ENCODE measurements around the gene YKT6. TPM values are rescaled to one million over a fixed set of nuclear protein-coding genes. Genes with fewer than 3 reads are reported as not detected.

YKT6 gene
- total RNA-seq, 1 donor from 2014 or later: 82.4 TPM

DNA sequence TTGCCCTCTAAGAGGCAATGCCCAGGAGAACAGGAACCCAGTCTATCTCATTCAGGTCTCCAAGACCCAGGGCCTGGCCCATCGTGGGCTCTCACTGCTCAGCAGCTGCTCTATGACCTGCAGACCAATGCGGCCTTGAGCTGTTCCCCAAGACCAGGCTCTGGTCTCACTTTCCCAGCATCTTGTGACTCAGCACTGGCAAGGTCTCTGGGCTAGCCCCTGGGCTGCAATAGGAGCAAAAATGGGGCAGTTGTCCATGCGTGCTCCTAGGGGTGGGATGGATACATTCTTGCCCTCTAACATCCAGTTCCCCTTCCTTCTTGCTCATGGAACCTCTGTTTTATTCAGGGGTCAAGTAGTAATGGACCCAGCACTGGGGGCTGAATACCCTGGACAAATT is 25.0 kb upstream of the YKT6 start:
- Mint-ChIP-seq H3K36me3 (no peaks in the 10 kb centered on the region), H3K4me1 (ENCODE audit: unreplicated experiment) (peaks cover 12% of the 10 kb centered on the region), H3K27ac (no peak overlapping the region), H3K9me3 (peaks cover 3% of the 10 kb centered on the region), H3K27me3 (peaks cover 17% of the 10 kb centered on the region), H3K4me3 (no peak overlapping the region)
- DNase-seq (ENCODE audit: extremely low spot score, unreplicated experiment): no peak
- TF ChIP-seq CTCF (conservative IDR thresholded peaks at IDR 0.05): no peak

GRCh38 chr7:44176486-44176885 is 24.3 kb upstream of the YKT6 start:
- no peak overlapping the region for H3K27ac Mint-ChIP-seq
- TF ChIP-seq CTCF (conservative IDR thresholded peaks at IDR 0.05): no peak
- no peaks in the 10 kb centered on the region for H3K9me3 Mint-ChIP-seq
- H3K4me3 Mint-ChIP-seq: no peak overlapping the region
- DNase-seq (ENCODE audit: extremely low spot score, unreplicated experiment): peak; percentile 53
- H3K27me3 Mint-ChIP-seq: peaks cover 17% of the 10 kb centered on the region
- H3K36me3 Mint-ChIP-seq: no peaks in the 10 kb centered on the region
- H3K4me1 Mint-ChIP-seq (ENCODE audit: unreplicated experiment): peaks cover 12% of the 10 kb centered on the region

DNA sequence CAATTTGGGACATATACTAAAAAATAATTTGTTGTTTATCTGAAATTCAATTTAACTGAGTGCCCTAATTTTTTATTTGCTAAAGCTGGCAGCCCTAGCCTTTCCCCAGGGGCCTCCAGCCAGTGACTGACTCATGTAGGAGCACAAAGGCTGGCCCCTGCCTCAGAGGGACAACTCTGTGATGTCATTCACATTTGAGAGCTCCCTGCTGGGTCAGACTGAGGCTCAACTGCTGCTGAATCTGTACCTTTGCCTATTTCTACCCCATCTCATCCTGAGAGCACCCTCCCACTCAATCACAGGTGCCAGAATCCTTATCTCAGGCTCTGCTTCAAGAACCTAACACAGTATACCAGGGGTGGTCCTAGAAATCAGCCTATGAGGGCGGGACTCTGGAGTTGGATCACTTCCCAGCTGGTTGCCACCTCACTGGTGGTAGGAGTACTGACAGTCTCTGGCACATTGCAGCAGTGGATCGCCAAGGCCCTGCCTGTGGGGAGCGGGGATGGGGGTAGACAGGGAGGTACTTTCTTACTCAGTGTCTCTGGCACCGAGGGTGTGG is 23.1 kb upstream of the YKT6 start:
- peaks cover 12% of the 10 kb centered on the region for H3K4me1 Mint-ChIP-seq (ENCODE audit: unreplicated experiment)
- no peaks in the 10 kb centered on the region for H3K36me3 Mint-ChIP-seq
- no peak overlapping the region for H3K27ac Mint-ChIP-seq
- peak; percentile 53 for DNase-seq (ENCODE audit: extremely low spot score, unreplicated experiment)
- H3K4me3 Mint-ChIP-seq: no peak overlapping the region
- peaks cover 20% of the 10 kb centered on the region for H3K27me3 Mint-ChIP-seq
- TF ChIP-seq CTCF (conservative IDR thresholded peaks at IDR 0.05): no peak
- H3K9me3 Mint-ChIP-seq: peaks cover 4% of the 10 kb centered on the region

GRCh38 chr7:44180631-44181030 is 20.1 kb upstream of the YKT6 start:
- no peak overlapping the region for H3K4me3 Mint-ChIP-seq
- H3K9me3 Mint-ChIP-seq: peaks cover 4% of the 10 kb centered on the region
- DNase-seq (ENCODE audit: extremely low spot score, unreplicated experiment): no peak
- H3K4me1 Mint-ChIP-seq (ENCODE audit: unreplicated experiment): peaks cover 6% of the 10 kb centered on the region
- H3K27ac Mint-ChIP-seq: no peak overlapping the region
- peaks cover 10% of the 10 kb centered on the region for H3K27me3 Mint-ChIP-seq
- H3K36me3 Mint-ChIP-seq: no peaks in the 10 kb centered on the region
- TF ChIP-seq CTCF (conservative IDR thresholded peaks at IDR 0.05): no peak

DNA sequence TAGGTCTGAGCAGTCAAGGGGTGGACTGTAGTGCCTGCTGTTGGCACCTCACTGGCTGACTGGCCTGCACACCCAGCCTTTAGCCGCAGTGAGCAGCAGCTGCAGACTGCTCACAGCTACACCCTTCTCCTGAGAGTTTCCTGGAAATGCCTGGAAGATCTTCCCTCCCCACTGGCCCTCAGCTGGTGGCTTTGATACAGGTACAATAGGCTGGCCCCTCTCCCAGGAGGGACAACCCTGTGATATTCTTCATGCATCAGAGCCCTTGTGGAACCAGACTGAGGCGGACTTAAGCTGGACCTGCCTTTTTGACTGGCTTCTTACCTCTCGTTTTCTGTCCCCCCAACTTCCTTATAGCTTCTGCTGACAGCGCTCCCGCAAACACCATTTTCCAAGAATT is 18.0 kb upstream of the YKT6 start:
- Mint-ChIP-seq H3K27me3 (peaks cover 7% of the 10 kb centered on the region), H3K27ac (no peak overlapping the region)

More for the DNA sequence above, 18.0 kb upstream of the YKT6 start:
- Mint-ChIP-seq H3K9me3 (peaks cover 4% of the 10 kb centered on the region), H3K36me3 (no peaks in the 10 kb centered on the region), H3K4me1 (ENCODE audit: unreplicated experiment) (peaks cover 6% of the 10 kb centered on the region), H3K4me3 (no peak overlapping the region)
- no peak for DNase-seq (ENCODE audit: extremely low spot score, unreplicated experiment)
- no peak for TF ChIP-seq CTCF (conservative IDR thresholded peaks at IDR 0.05)
